ENCODE measurements around the gene PKD1.

PKD1 gene

DNA sequence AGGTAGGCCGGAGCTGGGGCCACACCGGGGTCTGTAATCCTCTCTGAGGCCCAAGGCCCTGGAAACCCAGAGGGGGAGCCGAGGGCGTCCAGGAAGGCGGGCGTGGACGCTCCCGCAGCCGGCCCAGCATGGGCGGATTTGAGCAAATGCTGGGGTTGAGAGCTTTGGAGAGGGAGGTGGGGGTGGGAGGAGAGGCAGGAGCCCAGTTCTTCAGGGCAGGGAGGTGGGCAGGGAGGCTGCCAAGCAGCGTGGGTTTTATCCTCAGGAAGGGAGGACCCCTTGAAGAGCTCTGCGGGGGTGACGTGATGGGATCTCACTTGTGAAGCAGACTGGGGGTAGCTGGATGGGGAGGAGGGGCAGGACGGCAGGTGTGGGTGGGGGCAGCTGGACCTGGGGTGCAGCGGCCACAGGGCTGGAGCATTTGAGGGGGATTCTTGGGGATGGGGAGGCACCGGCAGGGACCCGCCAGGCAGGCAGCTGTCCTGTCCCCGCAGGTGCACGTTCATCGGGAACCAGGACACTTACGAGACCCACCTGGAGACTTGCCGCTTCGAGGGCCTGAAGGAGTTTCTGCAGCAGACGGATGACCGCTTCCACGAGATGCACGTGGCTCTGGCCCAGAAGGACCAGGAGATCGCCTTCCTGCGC is 37.1 kb upstream of the PKD1 start:
- Histone ChIP-seq H3K9me3 (ENCODE audit: severe bottlenecking) (no peaks in the 10 kb centered on the region), H3K27me3 (ENCODE audit: insufficient read depth, low read depth, severe bottlenecking) (no peaks in the 10 kb centered on the region), H3K27ac (no peak overlapping the region), H3K36me3 (peaks cover 61% of the 10 kb centered on the region), H3K4me3 (ENCODE audit: low read depth, low read length) (no peak overlapping the region)
- TF ChIP-seq, protein P1, sequence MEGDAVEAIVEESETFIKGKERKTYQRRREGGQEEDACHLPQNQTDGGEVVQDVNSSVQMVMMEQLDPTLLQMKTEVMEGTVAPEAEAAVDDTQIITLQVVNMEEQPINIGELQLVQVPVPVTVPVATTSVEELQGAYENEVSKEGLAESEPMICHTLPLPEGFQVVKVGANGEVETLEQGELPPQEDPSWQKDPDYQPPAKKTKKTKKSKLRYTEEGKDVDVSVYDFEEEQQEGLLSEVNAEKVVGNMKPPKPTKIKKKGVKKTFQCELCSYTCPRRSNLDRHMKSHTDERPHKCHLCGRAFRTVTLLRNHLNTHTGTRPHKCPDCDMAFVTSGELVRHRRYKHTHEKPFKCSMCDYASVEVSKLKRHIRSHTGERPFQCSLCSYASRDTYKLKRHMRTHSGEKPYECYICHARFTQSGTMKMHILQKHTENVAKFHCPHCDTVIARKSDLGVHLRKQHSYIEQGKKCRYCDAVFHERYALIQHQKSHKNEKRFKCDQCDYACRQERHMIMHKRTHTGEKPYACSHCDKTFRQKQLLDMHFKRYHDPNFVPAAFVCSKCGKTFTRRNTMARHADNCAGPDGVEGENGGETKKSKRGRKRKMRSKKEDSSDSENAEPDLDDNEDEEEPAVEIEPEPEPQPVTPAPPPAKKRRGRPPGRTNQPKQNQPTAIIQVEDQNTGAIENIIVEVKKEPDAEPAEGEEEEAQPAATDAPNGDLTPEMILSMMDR (IDR thresholded peaks at IDR 0.05; ENCODE audit: low read depth, low read length), result no peak
- no peak for DNase-seq

DNA sequence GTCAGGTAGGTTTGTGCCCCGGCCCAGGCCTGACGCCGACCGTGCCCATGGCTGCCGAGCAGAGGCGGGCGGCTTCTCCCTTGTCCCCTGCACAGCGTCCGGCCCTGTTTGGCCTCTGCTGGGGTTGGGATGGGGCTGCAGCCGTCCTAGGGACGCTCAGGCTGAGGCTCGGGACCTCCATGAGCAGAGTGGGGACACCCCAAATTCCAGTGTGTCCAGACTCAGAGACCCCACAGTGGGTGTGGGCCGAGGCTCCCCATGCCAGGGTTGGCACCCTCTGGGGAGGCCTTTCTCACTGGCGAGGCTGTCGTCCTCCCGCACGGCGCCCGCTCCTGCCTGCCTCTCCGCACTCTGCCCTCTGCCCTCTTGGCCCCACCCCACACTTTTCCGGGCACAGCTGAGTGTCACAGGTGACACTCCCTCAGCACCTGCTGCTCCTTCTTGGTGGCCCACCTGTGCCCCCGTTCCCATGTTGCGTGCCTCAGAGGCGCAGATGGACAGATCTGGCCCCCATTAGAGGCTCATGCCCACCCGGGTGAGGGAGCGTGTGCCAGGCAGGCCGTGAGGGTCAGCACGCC is 36.0 kb upstream of the PKD1 start:
- TF ChIP-seq, protein P1 (IDR thresholded peaks at IDR 0.05; ENCODE audit: low read depth, low read length), result no peak
- no peak overlapping the region for H3K27ac ChIP-seq
- DNase-seq, result no peak
- no peaks in the 10 kb centered on the region for H3K27me3 ChIP-seq (ENCODE audit: insufficient read depth, low read depth, severe bottlenecking)
- no peak overlapping the region for H3K4me3 ChIP-seq (ENCODE audit: low read depth, low read length)
- peaks cover 60% of the 10 kb centered on the region for H3K36me3 ChIP-seq
- no peaks in the 10 kb centered on the region for H3K9me3 ChIP-seq (ENCODE audit: severe bottlenecking)

DNA sequence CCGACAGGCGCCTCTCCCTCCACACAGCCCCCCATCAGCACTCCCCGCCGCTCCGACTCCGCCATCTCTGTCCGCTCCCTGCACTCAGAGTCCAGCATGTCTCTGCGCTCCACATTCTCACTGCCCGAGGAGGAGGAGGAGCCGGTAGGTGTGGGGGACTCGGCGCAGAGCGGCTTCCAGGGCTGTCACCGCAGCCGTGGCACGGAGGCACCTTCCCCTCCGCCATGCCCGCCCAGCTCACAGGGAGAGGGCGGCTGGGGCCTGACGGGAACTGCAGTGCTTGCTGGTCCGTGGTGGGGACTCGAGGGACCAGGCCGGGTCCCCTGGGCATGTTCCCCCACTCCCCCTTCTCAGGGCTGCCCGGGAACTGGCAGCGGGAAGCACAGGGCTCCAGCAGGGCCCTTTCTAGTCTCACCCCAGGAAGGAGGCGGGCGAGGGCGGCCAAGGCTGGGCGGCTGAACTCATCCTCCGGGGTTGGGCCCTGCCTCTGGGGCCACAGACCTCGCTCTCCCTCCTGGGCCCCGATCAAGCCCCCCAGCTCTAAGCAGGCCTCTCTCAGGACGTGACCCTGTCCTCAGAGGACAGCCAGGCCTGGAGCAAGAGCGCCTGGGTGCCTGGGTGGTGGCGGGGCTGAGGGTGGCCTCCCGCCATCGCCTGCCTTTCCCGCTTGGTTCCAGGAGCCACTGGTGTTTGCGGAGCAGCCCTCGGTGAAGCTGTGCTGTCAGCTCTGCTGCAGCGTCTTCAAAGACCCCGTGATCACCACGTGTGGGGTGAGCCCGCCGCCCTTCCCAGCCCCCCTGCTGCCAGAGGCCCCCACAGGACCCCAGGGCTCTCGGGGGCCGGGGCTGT is 35.1 kb upstream of the PKD1 start:
- Histone ChIP-seq H3K4me3 (ENCODE audit: low read depth, low read length) (no peak overlapping the region), H3K36me3 (peaks cover 62% of the 10 kb centered on the region), H3K27me3 (ENCODE audit: insufficient read depth, low read depth, severe bottlenecking) (no peaks in the 10 kb centered on the region), H3K27ac (no peak overlapping the region), H3K9me3 (ENCODE audit: severe bottlenecking) (no peaks in the 10 kb centered on the region)
- TF ChIP-seq, protein P1 (IDR thresholded peaks at IDR 0.05; ENCODE audit: low read depth, low read length), result no peak
- no peak for DNase-seq

DNA sequence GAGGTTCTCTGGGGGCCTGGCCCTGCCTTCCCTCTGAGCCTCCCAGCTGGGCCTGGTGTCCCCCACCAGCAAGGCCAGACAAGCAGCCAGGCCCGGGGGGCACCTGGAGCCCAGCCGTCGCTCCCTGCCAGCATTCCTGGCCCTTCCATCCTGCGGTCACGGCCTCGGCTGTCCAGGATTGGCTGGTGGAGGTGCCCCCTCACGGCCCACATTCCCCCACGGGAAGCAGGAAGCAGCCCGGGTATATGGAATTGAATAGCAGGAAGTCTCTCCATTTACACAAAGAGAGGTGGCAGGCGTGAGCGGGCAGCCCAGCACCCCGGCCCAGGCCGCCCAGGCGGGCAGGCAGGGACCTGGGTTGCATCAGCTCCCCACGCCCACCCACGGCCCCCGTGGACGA is 34.4 kb upstream of the PKD1 start:
- Histone ChIP-seq H3K27ac (no peak overlapping the region), H3K36me3 (peaks cover 56% of the 10 kb centered on the region), H3K9me3 (ENCODE audit: severe bottlenecking) (no peaks in the 10 kb centered on the region), H3K27me3 (ENCODE audit: insufficient read depth, low read depth, severe bottlenecking) (no peaks in the 10 kb centered on the region), H3K4me3 (ENCODE audit: low read depth, low read length) (no peak overlapping the region)
- TF ChIP-seq, protein P1 (IDR thresholded peaks at IDR 0.05; ENCODE audit: low read depth, low read length), result no peak
- no peak for DNase-seq

DNA sequence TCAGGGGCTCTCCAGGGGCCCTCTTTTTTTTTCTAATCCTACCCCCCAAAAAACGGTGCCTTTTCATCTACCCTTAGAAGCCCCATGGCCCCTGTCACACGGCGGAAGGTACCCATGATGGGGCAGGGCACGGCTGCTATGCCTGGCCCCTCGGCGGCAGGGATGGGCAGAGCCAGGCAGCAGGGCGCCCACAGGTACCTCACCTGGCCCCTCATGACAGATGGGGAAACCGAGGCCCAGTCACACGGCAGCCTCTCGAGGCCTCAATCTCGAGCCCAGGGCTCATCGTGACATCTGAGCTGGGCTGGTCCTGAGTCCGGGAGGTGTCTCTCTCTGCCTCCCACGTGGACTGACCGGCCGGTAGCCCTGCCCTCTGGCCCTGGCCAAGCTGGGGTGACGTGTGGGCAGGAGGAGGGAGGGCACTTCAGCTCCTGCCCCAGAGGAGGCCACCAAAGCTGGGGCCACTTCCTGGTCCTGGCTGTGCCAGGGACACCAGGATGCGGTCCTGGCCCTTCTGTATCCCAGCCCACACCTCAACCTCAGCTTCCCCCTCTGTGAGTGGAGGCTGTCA is 31.5 kb upstream of the PKD1 start:
- DNase-seq, result no peak
- Histone ChIP-seq H3K4me3 (ENCODE audit: low read depth, low read length) (no peak overlapping the region), H3K27me3 (ENCODE audit: insufficient read depth, low read depth, severe bottlenecking) (no peaks in the 10 kb centered on the region), H3K36me3 (peaks cover 46% of the 10 kb centered on the region), H3K27ac (no peak overlapping the region), H3K9me3 (ENCODE audit: severe bottlenecking) (peaks cover 8% of the 10 kb centered on the region)
- TF ChIP-seq, protein P1 (IDR thresholded peaks at IDR 0.05; ENCODE audit: low read depth, low read length), result no peak
